IMR-90 (cell line): ENCODE measurements around the gene GLMP. TPM values are rescaled to one million over a fixed set of nuclear protein-coding genes. Genes with fewer than 3 reads are reported as not detected.
A peak's percentile ranks its signal among the peaks of the same experiment; 100 is the strongest.

Source experiments
- ATAC-seq: fragments of 200-7000 bp; cut with Tn5 transposase; 2 replicates; pipeline ENCODE4 v1.9.1; 2020; ENCODE audit warnings: low read depth, mild to moderate bottlenecking, moderate library complexity
- BruUV-seq: library from RNA; stranded (reverse); fragments of 400-500 nt; replicated peaks from 2 replicates; lab custom pipeline; 2021; lab: Mats Ljungman, UMichigan
- CTCF ChIA-PET: fragments of 300-600 bp; formaldehyde crosslinking; extraction: SDS; loops from one replicate; lab custom pipeline; 2021; ENCODE audit warnings: antibody characterized with exemption; lab: Yijun Ruan, JAX
- POLR2A ChIA-PET: fragments of 300-600 bp; sonication (Branson Sonifier 250); formaldehyde crosslinking; loops from one replicate; lab custom pipeline; 2022; ENCODE audit warnings: antibody characterized with exemption; ENCODE audit not compliant: unreplicated experiment; lab: Charles Lee
- DNase-seq: peaks from one replicate; pipeline ENCODE4 v3.0.0; 2013
- H2AFZ ChIP-seq: replicated peaks from 2 replicates; pipeline ENCODE3; 2013; ENCODE audit warnings: low read length, mild to moderate bottlenecking; ENCODE audit not compliant: poor library complexity
- H2AK5ac ChIP-seq: 2 replicates; pipeline ENCODE4 v1.6.1; 2013; ENCODE audit warnings: low read depth, low read length, inconsistent platforms
- H2AK9ac ChIP-seq: replicated peaks from 2 replicates; pipeline ENCODE3; 2013; ENCODE audit warnings: mild to moderate bottlenecking, low read depth, low read length, moderate library complexity; ENCODE audit not compliant: poor library complexity
- H2BK120ac ChIP-seq: 2 replicates; pipeline ENCODE4 v1.6.1; 2013; ENCODE audit warnings: low read depth, low read length, inconsistent platforms
- H2BK15ac ChIP-seq: 3 replicates; pipeline ENCODE4 v1.6.1; 2013; ENCODE audit warnings: low read depth, low read length, inconsistent platforms
- H2BK20ac ChIP-seq: 2 replicates; pipeline ENCODE4 v1.6.1; 2013; ENCODE audit warnings: low read depth, mild to moderate bottlenecking, inconsistent platforms, low read length, moderate library complexity
- H2BK5ac ChIP-seq: 2 replicates; pipeline ENCODE4 v1.6.1; 2013; ENCODE audit warnings: mild to moderate bottlenecking, low read depth, low read length, inconsistent platforms; ENCODE audit not compliant: poor library complexity, severe bottlenecking
- H3K14ac ChIP-seq: replicated peaks from 2 replicates; pipeline ENCODE4 v1.6.1; 2013; ENCODE audit warnings: low read depth, low read length, inconsistent platforms
- H3K18ac ChIP-seq: 2 replicates; pipeline ENCODE4 v1.6.1; 2013; ENCODE audit warnings: low read depth, low read length, control low read depth
- H3K23ac ChIP-seq: 2 replicates; pipeline ENCODE4 v1.6.1; 2013; ENCODE audit warnings: low read depth, low read length, inconsistent platforms
- H3K27ac ChIP-seq: 2 replicates; pipeline ENCODE4 v1.5.1; 2013; ENCODE audit warnings: mild to moderate bottlenecking, control low read depth, low read length; ENCODE audit not compliant: insufficient read depth
- H3K27me3 ChIP-seq: 2 replicates; pipeline ENCODE4 v1.6.1; 2013; ENCODE audit warnings: low read length; ENCODE audit not compliant: control insufficient read depth, insufficient read depth
- H3K36me3 ChIP-seq: 2 replicates; pipeline ENCODE4 v1.6.1; 2013; ENCODE audit warnings: low read length, mixed read lengths; ENCODE audit not compliant: control insufficient read depth, insufficient read depth
- H3K4ac ChIP-seq: 2 replicates; pipeline ENCODE4 v1.6.1; 2013; ENCODE audit warnings: low read depth, low read length, inconsistent platforms
- H3K4me1 ChIP-seq: 2 replicates; pipeline ENCODE4 v1.6.1; 2013; ENCODE audit warnings: low read length, mixed read lengths; ENCODE audit not compliant: control insufficient read depth, insufficient read depth
- H3K4me2 ChIP-seq: 2 replicates; pipeline ENCODE4 v1.6.1; 2013; ENCODE audit warnings: low read depth, mild to moderate bottlenecking, control low read depth, low read length, moderate library complexity
- H3K4me3 ChIP-seq: 2 replicates; pipeline ENCODE4 v1.5.1; 2013; ENCODE audit warnings: low read depth, mild to moderate bottlenecking, control low read depth, low read length, moderate library complexity; ENCODE audit not compliant: insufficient read depth
- H3K56ac ChIP-seq: 2 replicates; pipeline ENCODE4 v1.6.1; 2013; ENCODE audit warnings: low read length, inconsistent platforms; ENCODE audit not compliant: insufficient read depth; ENCODE audit errors: extremely low read depth
- H3K79me1 ChIP-seq, 2 experiments: 2 replicates each; pipeline ENCODE4 v1.6.1; 2013; ENCODE audit warnings: low read length in 2 of 2, inconsistent platforms in 1 of 2, low read depth in 1 of 2
- H3K9ac ChIP-seq: 2 replicates; pipeline ENCODE4 v1.6.1; 2013; ENCODE audit warnings: low read depth, low read length, control low read depth
- H3K9me1 ChIP-seq: 2 replicates; pipeline ENCODE4 v1.6.1; 2013; ENCODE audit warnings: low read length, inconsistent platforms; ENCODE audit not compliant: insufficient read depth
- H3K9me3 ChIP-seq: 2 replicates; pipeline ENCODE4 v1.6.1; 2013; ENCODE audit warnings: low read length; ENCODE audit not compliant: control insufficient read depth, insufficient read depth
- H4K20me1 ChIP-seq: 2 replicates; pipeline ENCODE4 v1.6.1; 2013; ENCODE audit warnings: low read length, inconsistent platforms; ENCODE audit not compliant: insufficient read depth
- H4K5ac ChIP-seq: 2 replicates; pipeline ENCODE4 v1.6.1; 2013; ENCODE audit warnings: mild to moderate bottlenecking, low read depth, low read length, control low read depth
- H4K8ac ChIP-seq, 2 experiments: 2 replicates each; pipeline ENCODE4 v1.6.1; 2013; ENCODE audit warnings: low read depth in 2 of 2, low read length in 2 of 2, control low read depth in 1 of 2, inconsistent platforms in 1 of 2
- H4K91ac ChIP-seq: 2 replicates; pipeline ENCODE4 v1.6.1; 2013; ENCODE audit warnings: low read depth, low read length, inconsistent platforms; ENCODE audit not compliant: insufficient read depth
- ELK1 ChIP-seq: fragments of 150-350 bp; IDR thresholded peaks from 2 replicates; pipeline ENCODE4 v1.6.1; 2016; ENCODE audit warnings: low read depth, mild to moderate bottlenecking, low read length, moderate library complexity, borderline replicate concordance
- MAFK ChIP-seq: IDR thresholded peaks from 2 replicates; pipeline ENCODE4 v1.6.1; 2012; ENCODE audit warnings: low read depth, low read length, improper control_type of control experiment
- MAZ ChIP-seq: IDR thresholded peaks from 2 replicates; pipeline ENCODE4 v1.6.1; 2012; ENCODE audit warnings: low read depth, mild to moderate bottlenecking, low read length, improper control_type of control experiment, moderate library complexity, borderline replicate concordance
- POLR2A ChIP-seq: IDR thresholded peaks from 2 replicates; pipeline ENCODE4 v1.6.1; 2012; ENCODE audit warnings: mild to moderate bottlenecking, low read depth, low read length
- RAD21 ChIP-seq: IDR thresholded peaks from 2 replicates; pipeline ENCODE4 v1.6.1; 2012; ENCODE audit warnings: low read length, improper control_type of control experiment
- RFX5 ChIP-seq: IDR thresholded peaks from 2 replicates; pipeline ENCODE4 v1.8.0; 2012; ENCODE audit warnings: low read depth, mild to moderate bottlenecking, low read length, moderate library complexity
- WGBS, 2 experiments: methylation state at CpG; one replicate each; pipeline versions ENCODE4 v1.1.5 to v1.1.7; 2013; ENCODE audit warnings: missing lambda C conversion rate in 2 of 2; ENCODE audit not compliant: insufficient read length in 1 of 2; ENCODE audit errors: extremely low coverage in 2 of 2; 5-methylcytosine and 5-hydroxymethylcytosine counted together
- dilution Hi-C: fragments of 300-500 bp; cut with HindIII; formaldehyde crosslinking; loops from one replicate; pipeline ENCODE4 v1.14.3; 2018; ENCODE audit warnings: low sequenced_read_pairs; ENCODE audit not compliant: unreplicated experiment
- in situ Hi-C: fragments of 300-500 bp; cut with MboI; formaldehyde crosslinking; loops from 3 replicates; pipeline ENCODE4 v1.14.3; 2019; ENCODE audit warnings: low sequenced_read_pairs, inconsistent platforms, mixed read lengths
- intact Hi-C: fragments of 100-400 bp; cut with micrococcal nuclease; formaldehyde crosslinking; loops from 2 replicates; pipeline ENCODE4 v1.10.0; 2022
- polyA plus RNA-seq, 3 experiments: library from polyadenylated mRNA; depleted of rRNA; stranded (reverse); fragments of >200 nt; gene quantifications; 2 replicates each; pipeline ENCODE4 v1.2.3, GENCODE V29; 2012; ENCODE audit warnings: low replicate concordance in 1 of 3
- total RNA-seq: library from RNA; depleted of rRNA; stranded (reverse); fragments of >200 nt; gene quantifications from 2 replicates; pipeline ENCODE4 v1.2.3, GENCODE V29; 2012

The GLMP gene
- total and polyA plus RNA-seq, 2 of the 4 experiments (the other 2 are of a cell fraction) = 32.6 to 43.1 TPM

- no peaks in the 10 kb centered on the region for H3K9me3 ChIP-seq
- dilution Hi-C loops = no loop called here
- DNase-seq (no peak), ATAC-seq (no peak)
- H3K27me3 ChIP-seq = peaks cover 12% of the 10 kb centered on the region; the same call in 1 of the 2 replicates
- H2BK15ac ChIP-seq = no peak overlapping the region
- H3K4me1 ChIP-seq = peaks cover 2% of the 10 kb centered on the region; the same call in 1 of the 2 replicates
- ChIA-PET CTCF (no interaction called here), POLR2A (interaction anchor here (0.6 kb wide), 2 partner anchors 12 to 113 kb away, joined by 9 to 15 read pairs; no protein-coding TSS in a partner anchor)
- H3K9ac ChIP-seq = no peak overlapping the region
- H3K4me2 ChIP-seq = no peak overlapping the region; the same call in 1 of the 2 replicates
- TF ChIP-seq RFX5 (no peak), MAZ (no peak), RAD21 (no peak), MAFK (no peak), ELK1 (no peak), POLR2A (no peak)
- no TSS peak for BruUV-seq
- H4K20me1 ChIP-seq = no peaks in the 10 kb centered on the region; the same call in none of the 2 replicates
- H3K4ac ChIP-seq = no peak overlapping the region
- H2BK20ac ChIP-seq = no peak overlapping the region
- no peak overlapping the region for H4K91ac ChIP-seq
- H3K9me1 ChIP-seq = no peaks in the 10 kb centered on the region
- 60% methylated on average over 1 of the region's 10 CpGs; no CpG with 5 or more reads in 1 of the 2 experiments for WGBS, 2 experiments
- H2BK120ac ChIP-seq = no peak overlapping the region
- no peak overlapping the region for H2BK5ac ChIP-seq
- in situ Hi-C loops = no loop called here
- peak overlapping the region; percentile 87 for H2AFZ ChIP-seq
- H3K27ac ChIP-seq = no peak overlapping the region
- no peak overlapping the region for H4K5ac ChIP-seq
- peak overlapping the region; percentile 37 for H2AK9ac ChIP-seq
- H4K8ac ChIP-seq = no peak overlapping the region
- H3K18ac ChIP-seq = no peak overlapping the region
- no peak overlapping the region for H3K14ac ChIP-seq
- intact Hi-C loops = no loop called here
- H3K36me3 ChIP-seq = peaks cover 26% of the 10 kb centered on the region
- H3K79me1 ChIP-seq = no peaks in the 10 kb centered on the region
- H3K56ac ChIP-seq = no peak overlapping the region
- H3K23ac ChIP-seq = no peak overlapping the region
- H2AK5ac ChIP-seq = 0 out of 2 replicates have a peak overlapping the region, but pooled peaks have one; percentile 24
- H3K4me3 ChIP-seq = no peak overlapping the region
Measured at GRCh38 chr1:156246241-156246780, 49.2 kb downstream of the GLMP start.
